Breast epithelium (tissue), 3 donors: ENCODE data around the gene SFSWAP.

Experiments
- POLR2A ChIP-seq: fragments of 450-650 bp; IDR thresholded peaks from one replicate; pipeline ENCODE4 v1.6.1; 2016; ENCODE audit warnings: antibody characterized with exemption, mild to moderate bottlenecking, moderate library complexity
- POLR2AphosphoS5 ChIP-seq, 3 donors: sonication (generic); formaldehyde crosslinking; IDR thresholded peaks; one replicate each; pipeline ENCODE4 v1.6.1; 2017; ENCODE audit warnings: antibody characterized with exemption in 3 of 3
- TF ChIP-seq, protein P1 (sequence below), 3 donors: fragments of 450-650 bp; IDR thresholded peaks; one replicate each; pipeline ENCODE4 v1.5.1; 2016 to 2017; ENCODE audit warnings: antibody characterized with exemption in 3 of 3, mild to moderate bottlenecking in 3 of 3, moderate library complexity in 3 of 3

DNA sequence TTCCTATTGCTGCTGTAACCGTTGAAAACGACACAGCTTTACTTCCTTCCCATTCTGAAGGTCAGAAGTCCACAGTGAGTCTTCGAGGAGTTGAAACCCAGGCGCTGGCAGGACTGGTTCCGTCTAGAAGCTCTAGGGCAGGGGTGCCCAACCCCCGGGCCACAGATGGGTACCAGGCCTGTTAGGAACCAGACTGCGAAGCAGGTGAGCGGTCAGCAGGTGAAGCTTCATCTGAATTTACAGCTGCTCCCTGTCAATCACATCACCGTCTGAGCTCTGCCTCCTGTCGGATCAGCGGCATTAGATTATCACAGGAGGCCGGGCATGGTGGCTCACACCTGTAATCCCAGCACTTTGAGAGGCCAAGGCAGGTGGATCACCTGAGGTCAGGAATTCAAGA, 12.6 kb upstream of the SFSWAP start:
- TF ChIP-seq, protein P1, sequence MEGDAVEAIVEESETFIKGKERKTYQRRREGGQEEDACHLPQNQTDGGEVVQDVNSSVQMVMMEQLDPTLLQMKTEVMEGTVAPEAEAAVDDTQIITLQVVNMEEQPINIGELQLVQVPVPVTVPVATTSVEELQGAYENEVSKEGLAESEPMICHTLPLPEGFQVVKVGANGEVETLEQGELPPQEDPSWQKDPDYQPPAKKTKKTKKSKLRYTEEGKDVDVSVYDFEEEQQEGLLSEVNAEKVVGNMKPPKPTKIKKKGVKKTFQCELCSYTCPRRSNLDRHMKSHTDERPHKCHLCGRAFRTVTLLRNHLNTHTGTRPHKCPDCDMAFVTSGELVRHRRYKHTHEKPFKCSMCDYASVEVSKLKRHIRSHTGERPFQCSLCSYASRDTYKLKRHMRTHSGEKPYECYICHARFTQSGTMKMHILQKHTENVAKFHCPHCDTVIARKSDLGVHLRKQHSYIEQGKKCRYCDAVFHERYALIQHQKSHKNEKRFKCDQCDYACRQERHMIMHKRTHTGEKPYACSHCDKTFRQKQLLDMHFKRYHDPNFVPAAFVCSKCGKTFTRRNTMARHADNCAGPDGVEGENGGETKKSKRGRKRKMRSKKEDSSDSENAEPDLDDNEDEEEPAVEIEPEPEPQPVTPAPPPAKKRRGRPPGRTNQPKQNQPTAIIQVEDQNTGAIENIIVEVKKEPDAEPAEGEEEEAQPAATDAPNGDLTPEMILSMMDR (IDR thresholded peaks at IDR 0.05) = no peak
- TF ChIP-seq POLR2A (no peak), POLR2AphosphoS5 (IDR thresholded peaks at IDR 0.05) (no peak)
